Measurements from ENCODE around the gene VWF. TPM values are rescaled to one million over a fixed set of nuclear protein-coding genes. Genes with fewer than 3 reads are reported as not detected.
A peak's percentile ranks its signal among the peaks of the same experiment; 100 is the strongest.
"Not testable (repeated sequence)": the region's sequence is repeated elsewhere in the genome, so short reads cannot be mapped to it uniquely, and the experiment has no call there.

VWF gene
- polyA plus RNA-seq, 4 donors, result 8.1 to 11.9 (median 11.0) TPM

- DNase-seq (ENCODE audit: low read depth in 4 of 4, low spot score in 2 of 4), result no peak
These were observed 82.6 kb downstream of the VWF start for GRCh38 chr12:6041891-6042290.

DNA sequence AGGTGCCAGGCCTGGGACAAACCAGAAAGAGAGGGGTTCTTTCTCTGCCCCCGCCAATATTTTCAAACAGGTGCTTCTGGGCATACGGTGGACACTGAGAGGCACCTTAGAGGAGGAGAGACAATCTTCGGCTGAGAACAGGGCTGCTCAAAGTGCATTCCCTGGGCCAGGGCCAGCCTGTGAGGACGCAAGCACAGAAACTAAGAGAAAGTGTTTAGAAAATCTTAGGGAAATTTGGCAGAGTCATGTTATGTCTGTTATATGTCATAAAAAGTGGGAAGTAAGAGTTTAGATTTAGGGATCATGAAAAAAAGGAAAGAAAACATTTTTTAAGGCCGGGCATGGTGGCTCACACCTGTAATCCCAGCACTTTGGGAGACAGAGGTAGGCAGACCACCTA is 83.7 kb downstream of the VWF start:
- no peak for DNase-seq (ENCODE audit: low read depth in 4 of 4, low spot score in 2 of 4)

GRCh38 chr12:6039894-6040601 is 84.4 kb downstream of the VWF start:
- no peak for DNase-seq (ENCODE audit: low read depth in 4 of 4, low spot score in 2 of 4)

GRCh38 chr12:6038160-6038559 is 86.3 kb downstream of the VWF start:
- DNase-seq (ENCODE audit: low read depth in 4 of 4, low spot score in 2 of 4), result no peak

DNA sequence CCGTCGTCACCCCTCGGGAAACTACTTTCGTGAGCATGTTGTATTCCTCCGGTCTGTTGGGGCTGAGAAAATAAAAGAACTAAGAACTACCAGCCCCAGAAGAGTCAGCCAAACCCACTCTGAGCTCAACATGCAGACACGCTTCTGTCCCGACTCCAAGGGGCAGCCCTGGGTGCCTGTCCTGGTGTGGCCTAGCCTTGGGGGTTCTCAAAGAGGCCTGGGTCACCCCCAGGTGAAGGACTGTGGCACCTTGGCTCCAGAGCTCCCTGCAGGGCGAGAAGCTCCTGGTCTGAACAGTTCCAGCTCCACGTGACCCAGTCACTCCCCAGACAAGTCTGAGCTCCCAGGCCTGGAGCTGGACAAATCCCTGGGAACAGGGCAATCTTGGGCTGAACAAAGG is 87.0 kb downstream of the VWF start:
- no peak for DNase-seq (ENCODE audit: low read depth in 4 of 4, low spot score in 2 of 4)

DNA sequence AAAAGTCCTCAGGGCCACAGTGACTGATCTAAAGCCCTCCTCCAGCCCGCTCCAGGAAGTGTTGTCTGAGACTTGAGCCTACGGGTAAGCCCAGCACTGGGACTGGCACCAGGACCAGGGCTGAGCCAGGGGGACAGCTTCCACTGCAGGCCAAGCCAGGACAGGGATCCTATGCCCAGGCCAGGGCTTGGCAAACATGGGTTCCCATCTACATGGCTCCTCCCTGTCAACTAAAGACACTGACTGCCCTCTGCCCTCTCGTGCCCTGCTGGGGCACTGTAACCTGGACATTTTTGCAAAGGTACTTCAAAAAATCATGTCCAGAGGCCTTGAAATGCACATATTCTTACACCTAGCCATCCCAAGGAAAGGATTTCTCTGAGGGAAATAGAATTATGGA is 88.0 kb downstream of the VWF start:
- DNase-seq (ENCODE audit: low read depth in 4 of 4, low spot score in 2 of 4), result no peak

GRCh38 chr12:6034596-6034995 is 89.9 kb downstream of the VWF start:
- no peak for DNase-seq (ENCODE audit: low read depth in 4 of 4, low spot score in 2 of 4)

GRCh38 chr12:6033546-6033945 is 90.9 kb downstream of the VWF start:
- no peak for DNase-seq (ENCODE audit: low read depth in 4 of 4, low spot score in 2 of 4)

DNA sequence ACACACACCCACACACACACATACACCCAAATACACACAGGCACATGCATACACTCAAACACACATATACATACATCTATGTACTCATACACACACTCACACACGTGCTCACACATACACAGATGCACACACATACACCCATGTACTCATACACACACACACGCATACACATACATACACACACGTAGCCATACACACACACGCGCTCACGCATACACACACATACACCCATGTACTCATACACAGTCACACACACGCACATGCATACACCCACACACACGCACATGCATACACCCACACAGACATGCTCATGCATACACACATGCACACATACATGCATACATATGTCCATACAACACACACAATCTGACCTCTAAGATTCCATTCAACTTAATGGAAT is 91.7 kb downstream of the VWF start:
- DNase-seq (ENCODE audit: low read depth in 4 of 4, low spot score in 2 of 4), result no peak

DNA sequence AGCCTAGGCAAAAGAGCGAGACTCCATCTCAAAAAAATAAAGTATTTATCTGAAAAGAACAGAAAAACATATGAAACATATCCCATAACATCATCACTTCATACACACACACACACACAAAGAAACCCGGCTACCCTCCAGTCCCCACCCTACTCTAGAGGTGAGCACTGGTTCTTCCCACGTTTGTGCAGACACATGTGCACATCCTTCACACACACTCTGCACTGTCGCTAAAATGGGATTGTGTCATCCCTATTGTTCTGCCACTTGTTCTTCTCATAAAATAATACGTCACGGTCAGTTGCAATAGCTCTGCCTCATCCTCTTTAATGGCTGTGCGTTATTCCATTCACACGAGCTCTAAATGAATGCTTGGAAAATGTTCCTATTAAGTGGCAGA is 93.5 kb downstream of the VWF start:
- no peak for DNase-seq (ENCODE audit: low read depth in 4 of 4, low spot score in 2 of 4)

- no peak for DNase-seq (ENCODE audit: low read depth in 4 of 4, low spot score in 2 of 4)
These were observed 94.4 kb downstream of the VWF start for GRCh38 chr12:6030081-6030480.

GRCh38 chr12:6029401-6029800 is 95.1 kb downstream of the VWF start:
- no peak for DNase-seq (ENCODE audit: low read depth in 4 of 4, low spot score in 2 of 4)

- DNase-seq (ENCODE audit: low read depth in 4 of 4, low spot score in 2 of 4), result no peak
These were observed 97.5 kb downstream of the VWF start for GRCh38 chr12:6026998-6027397.

- not testable (repeated sequence) for DNase-seq (ENCODE audit: low read depth in 4 of 4, low spot score in 2 of 4)
These were observed 98.7 kb downstream of the VWF start for GRCh38 chr12:6025703-6026298.

DNA sequence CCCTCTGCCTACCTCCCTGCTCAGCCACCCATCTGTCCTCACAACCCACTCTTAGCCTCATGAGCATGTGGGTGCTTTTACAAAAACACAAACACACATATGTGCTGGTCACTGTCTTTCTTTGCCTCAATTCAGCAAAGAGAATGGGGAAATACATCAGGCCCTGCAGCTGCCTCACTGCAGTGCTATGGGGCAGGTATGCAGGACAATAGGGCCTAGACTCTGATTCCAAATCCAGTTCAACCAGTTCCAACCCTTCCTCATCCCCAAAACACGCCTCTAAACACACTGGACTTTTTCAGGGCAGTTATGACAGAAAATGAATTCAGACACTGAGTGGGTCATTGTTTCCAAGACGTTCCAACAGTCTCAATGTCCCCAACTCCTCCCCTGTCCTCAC is 100.4 kb downstream of the VWF start:
- DNase-seq (ENCODE audit: low read depth in 4 of 4, low spot score in 2 of 4), result not testable (repeated sequence)

GRCh38 chr12:6020930-6021329 is 103.5 kb downstream of the VWF start:
- peak; percentile 20 to 73 (median 52) for DNase-seq (ENCODE audit: low read depth in 4 of 4, low spot score in 2 of 4)

DNA sequence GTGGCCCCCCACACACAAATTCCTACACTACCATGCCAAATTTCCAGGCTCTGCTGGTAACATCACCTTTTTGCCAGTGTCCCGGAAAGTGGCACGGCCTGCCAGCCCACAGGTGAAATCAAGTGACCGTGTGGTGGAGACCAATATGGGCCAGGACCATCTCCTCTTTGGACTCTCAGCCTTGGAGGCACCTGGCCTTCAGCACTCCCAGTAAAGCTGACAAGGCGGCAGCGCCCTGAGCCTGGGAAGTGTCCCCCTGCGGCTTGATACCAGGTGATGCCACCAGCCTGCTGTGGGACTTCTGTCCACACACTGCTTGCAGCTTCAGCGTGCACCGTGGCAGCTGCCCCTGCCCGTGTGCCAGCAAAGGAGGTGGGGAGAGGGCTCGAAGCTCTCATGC is 104.0 kb downstream of the VWF start:
- not testable (repeated sequence) for DNase-seq (ENCODE audit: low read depth in 4 of 4, low spot score in 2 of 4)

DNA sequence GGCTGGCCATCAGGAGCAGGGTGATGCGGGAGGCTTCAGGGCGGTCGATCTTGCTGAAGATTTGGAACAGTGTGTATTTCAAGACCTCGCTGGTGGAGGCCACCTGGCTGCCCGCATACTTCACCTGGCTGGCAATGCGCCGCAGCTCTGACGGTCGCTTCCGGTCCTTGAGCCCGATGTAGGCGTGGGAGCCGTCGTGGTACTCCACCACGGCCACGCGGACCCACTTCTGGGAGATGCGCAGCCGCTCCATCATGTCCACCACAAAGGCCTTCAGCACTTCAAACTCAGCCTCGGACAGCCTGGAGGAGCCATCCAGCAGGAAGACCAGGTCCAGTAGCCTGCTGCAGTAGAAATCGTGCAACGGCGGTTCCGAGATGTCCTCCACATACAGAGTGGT is 105.2 kb downstream of the VWF start:
- not testable (repeated sequence) for DNase-seq (ENCODE audit: low read depth in 4 of 4, low spot score in 2 of 4)

DNA sequence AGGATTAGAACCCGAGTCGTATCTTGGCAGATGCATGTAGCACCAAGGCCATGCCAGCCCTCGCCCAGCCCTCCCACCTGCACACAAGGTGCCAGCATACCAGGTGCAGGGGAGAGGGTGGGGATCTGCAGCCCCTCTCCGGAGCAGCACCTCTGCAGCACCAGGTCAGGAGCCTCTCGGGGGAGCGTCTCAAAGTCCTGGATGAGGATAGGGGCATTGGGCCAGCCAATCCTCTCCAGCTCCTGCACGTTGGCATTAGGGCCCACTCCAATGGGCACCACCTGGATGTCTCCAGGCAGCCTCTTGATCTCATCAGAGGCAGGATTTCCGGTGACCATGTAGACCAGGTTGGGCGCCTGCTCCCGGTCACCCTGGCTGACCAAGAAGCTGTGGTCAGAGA is 106.2 kb downstream of the VWF start:
- no peak for DNase-seq (ENCODE audit: low read depth in 4 of 4, low spot score in 2 of 4)

- DNase-seq (ENCODE audit: low read depth in 4 of 4, low spot score in 2 of 4), result no peak
These were observed 107.7 kb downstream of the VWF start for GRCh38 chr12:6016756-6017155.

DNA sequence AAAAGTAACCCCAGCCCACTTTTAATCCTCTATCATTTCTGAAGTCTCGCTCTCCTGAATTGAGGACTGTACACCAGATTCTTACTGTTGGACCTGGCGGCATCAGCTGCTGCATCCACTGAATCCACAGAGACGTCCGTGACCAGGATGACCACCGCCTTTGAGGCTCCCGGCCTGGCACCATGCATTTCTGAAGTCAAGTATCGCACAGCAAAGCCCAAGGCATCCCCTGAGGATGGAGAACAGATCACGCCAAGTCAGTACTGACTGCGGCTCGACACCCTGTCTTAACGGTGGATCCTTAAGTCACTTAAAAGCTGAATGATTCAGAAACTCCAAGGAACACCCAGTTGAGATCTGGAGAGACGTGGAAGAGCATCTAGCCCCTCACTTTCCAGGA is 108.5 kb downstream of the VWF start:
- not testable (repeated sequence) for DNase-seq (ENCODE audit: low read depth in 4 of 4, low spot score in 2 of 4)

DNA sequence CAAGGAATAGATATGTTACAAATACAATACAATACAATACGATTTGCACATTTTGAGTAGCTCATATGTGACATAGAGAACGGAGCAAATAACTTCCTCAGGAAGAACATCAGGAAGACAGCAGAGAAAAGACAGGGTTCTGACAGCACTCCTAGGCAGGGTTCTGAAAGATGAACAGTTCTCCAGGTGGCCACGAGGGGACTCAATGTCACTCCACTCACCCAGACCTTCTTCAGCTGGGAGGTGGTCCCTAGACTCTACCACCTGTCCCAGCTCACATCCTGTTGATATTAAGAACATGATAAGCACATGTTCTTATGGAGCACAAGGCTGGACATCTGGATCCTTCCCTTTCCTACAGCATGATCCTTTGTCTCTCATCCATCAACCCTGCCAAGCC is 109.2 kb downstream of the VWF start:
- not testable (repeated sequence) for DNase-seq (ENCODE audit: low read depth in 4 of 4, low spot score in 2 of 4)
